ENCODE results near the gene RNF214.

The RNF214 gene

GRCh38 chr11:117287668-117288067 is 55.2 kb downstream of the RNF214 start:
- no peak for DNase-seq

- DNase-seq, result no peak
Measured at GRCh38 chr11:117289795-117290194, 57.3 kb downstream of the RNF214 start.

GRCh38 chr11:117290809-117291396 is 58.4 kb downstream of the RNF214 start, which contains the start of gene BACE1-AS:
TSS of gene BACE1-AS (plus strand) at chr11:117291346.
- no peak for DNase-seq

- no peak for DNase-seq
Measured at GRCh38 chr11:117292616-117293015, 60.1 kb downstream of the RNF214 start.

GRCh38 chr11:117295438-117296137 is 63.1 kb downstream of the RNF214 start:
- no peak for DNase-seq

GRCh38 chr11:117296881-117297280 is 64.4 kb downstream of the RNF214 start:
- DNase-seq, result no peak

GRCh38 chr11:117298195-117298594 is 65.7 kb downstream of the RNF214 start:
- no peak for DNase-seq

- no peak for DNase-seq
Measured at GRCh38 chr11:117299351-117300282, 67.1 kb downstream of the RNF214 start.

GRCh38 chr11:117300283-117300663 is 67.8 kb downstream of the RNF214 start:
- no peak for DNase-seq

GRCh38 chr11:117300773-117301172 is 68.3 kb downstream of the RNF214 start:
- no peak for DNase-seq

GRCh38 chr11:117302228-117302627 is 69.8 kb downstream of the RNF214 start:
- no peak for DNase-seq

- peak; percentile 11 for DNase-seq
Measured at GRCh38 chr11:117303101-117303500, 70.6 kb downstream of the RNF214 start.

GRCh38 chr11:117303646-117304315 is 71.3 kb downstream of the RNF214 start:
- DNase-seq, result no peak

GRCh38 chr11:117305145-117305544 is 72.7 kb downstream of the RNF214 start:
- no peak for DNase-seq

GRCh38 chr11:117309310-117309709 is 76.8 kb downstream of the RNF214 start:
- no peak for DNase-seq

GRCh38 chr11:117313091-117313490 is 80.6 kb downstream of the RNF214 start:
- DNase-seq, result no peak

- no peak for DNase-seq
Measured at GRCh38 chr11:117313828-117314768, 81.6 kb downstream of the RNF214 start.

GRCh38 chr11:117314840-117315239 is 82.4 kb downstream of the RNF214 start:
- no peak for DNase-seq

GRCh38 chr11:117315285-117316196 is 83.1 kb downstream of the RNF214 start:
- no peak for DNase-seq

- peak; percentile 17 for DNase-seq
Measured at GRCh38 chr11:117316197-117316961, 83.9 kb downstream of the RNF214 start, which contains the start of gene BACE1. TSS of gene BACE1 (minus strand) at chr11:117316256. CDS start at chr11:117315795, 461 bp downstream.

Data from NCI-H2081 treated with DMSO at 0.1 percent for 48 hours (cell line).